ENCODE measurements around the gene PMEPA1.

- TF ChIP-seq CTCF (IDR thresholded peaks at IDR 0.05; ENCODE audit: insufficient read depth, low read depth, low read length) (no peak), EZH2 (IDR thresholded peaks at IDR 0.05; ENCODE audit: insufficient read depth, low read length) (no peak)
These were observed 21.5 kb downstream of the PMEPA1 start for GRCh38 chr20:57688295-57688694.
